Measurements from ENCODE around the gene CLRN3. TPM values are rescaled to one million over a fixed set of nuclear protein-coding genes. Genes with fewer than 3 reads are reported as not detected.

The CLRN3 gene
- total and polyA plus RNA-seq, 3 donors from 2014 or later, result 0.55 TPM; not detected in 2

DNA sequence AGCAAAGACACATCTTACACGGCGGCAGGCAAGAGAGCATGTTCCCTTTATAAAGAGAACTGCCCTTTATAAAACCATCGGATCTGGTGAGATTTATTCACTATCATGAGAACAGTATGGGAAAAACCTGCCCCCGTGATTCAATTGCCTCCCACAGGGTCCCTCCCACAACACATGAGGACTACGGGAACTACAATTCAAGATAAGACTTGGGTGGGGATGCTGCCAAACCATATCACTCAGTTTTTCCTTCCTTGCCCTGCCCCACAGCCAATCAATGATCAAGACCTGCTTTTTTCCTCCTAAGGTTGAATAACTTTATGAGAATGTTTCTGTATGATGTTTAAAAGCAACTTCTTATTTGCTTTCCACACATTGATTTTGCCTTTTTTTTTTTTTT is 11.0 kb upstream of the CLRN3 start:
- Histone ChIP-seq H3K4me1 (no peaks in the 10 kb centered on the region), H3K9me3 (no peaks in the 10 kb centered on the region), H3K27me3 (no peaks in the 10 kb centered on the region), H3K27ac (no peak overlapping the region), H3K36me3 (ENCODE audit: low read depth, missing control alignments) (no peaks in the 10 kb centered on the region), H3K4me3 (no peak overlapping the region)
- TF ChIP-seq, protein P1, sequence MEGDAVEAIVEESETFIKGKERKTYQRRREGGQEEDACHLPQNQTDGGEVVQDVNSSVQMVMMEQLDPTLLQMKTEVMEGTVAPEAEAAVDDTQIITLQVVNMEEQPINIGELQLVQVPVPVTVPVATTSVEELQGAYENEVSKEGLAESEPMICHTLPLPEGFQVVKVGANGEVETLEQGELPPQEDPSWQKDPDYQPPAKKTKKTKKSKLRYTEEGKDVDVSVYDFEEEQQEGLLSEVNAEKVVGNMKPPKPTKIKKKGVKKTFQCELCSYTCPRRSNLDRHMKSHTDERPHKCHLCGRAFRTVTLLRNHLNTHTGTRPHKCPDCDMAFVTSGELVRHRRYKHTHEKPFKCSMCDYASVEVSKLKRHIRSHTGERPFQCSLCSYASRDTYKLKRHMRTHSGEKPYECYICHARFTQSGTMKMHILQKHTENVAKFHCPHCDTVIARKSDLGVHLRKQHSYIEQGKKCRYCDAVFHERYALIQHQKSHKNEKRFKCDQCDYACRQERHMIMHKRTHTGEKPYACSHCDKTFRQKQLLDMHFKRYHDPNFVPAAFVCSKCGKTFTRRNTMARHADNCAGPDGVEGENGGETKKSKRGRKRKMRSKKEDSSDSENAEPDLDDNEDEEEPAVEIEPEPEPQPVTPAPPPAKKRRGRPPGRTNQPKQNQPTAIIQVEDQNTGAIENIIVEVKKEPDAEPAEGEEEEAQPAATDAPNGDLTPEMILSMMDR (IDR thresholded peaks at IDR 0.05), result no peak
- no peak for TF ChIP-seq POLR2A (IDR thresholded peaks at IDR 0.05)
- no peak for DNase-seq
- 73% methylated on average over 5 of the region's 5 CpGs for WGBS, 2 donors
- intact Hi-C loops (cut with DNase I; ENCODE audit: low total_unique reads), result loop anchor here (10.0 kb wide), 1 partner anchor 161 kb away; no protein-coding TSS in a partner anchor

DNA sequence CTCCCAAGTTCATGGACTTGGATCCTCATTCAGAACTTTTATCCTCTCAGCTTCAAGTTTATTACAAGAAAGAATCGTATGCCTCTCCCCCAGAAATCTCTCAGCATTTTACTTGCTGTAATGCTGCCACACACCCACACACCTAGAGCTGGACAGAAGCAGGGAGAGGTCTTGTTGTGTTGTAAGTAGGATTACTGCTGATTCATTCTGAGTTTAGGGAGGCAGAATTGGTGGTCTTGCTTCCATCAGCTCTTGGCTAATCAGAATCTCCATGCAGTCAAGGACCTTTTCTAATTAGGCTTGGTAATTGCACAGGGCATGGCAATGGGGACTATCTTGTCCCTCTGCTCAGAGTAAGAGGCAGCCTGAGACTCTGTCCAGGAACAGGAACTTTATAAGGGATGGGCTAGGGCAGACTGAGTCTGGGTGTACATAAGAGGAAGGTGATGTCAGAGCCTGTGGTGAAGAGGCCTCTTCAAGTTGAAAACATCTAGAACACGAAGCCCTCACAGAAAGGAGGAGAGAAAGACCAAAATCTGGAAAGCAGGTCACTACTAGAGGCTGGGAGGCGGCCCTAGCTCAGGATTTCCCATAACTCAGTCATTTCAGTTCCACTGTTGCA is 7.1 kb upstream of the CLRN3 start:
- no peaks in the 10 kb centered on the region for H3K9me3 ChIP-seq
- H3K27me3 ChIP-seq, result no peaks in the 10 kb centered on the region
- WGBS, 2 donors, result 69 to 71% methylated on average over 3 of the region's 3 CpGs
- no peak overlapping the region for H3K27ac ChIP-seq
- TF ChIP-seq, protein P1 (IDR thresholded peaks at IDR 0.05), result no peak
- no peak for TF ChIP-seq POLR2A (IDR thresholded peaks at IDR 0.05)
- intact Hi-C loops (cut with DNase I; ENCODE audit: low total_unique reads), result loop anchor here (10.0 kb wide), 1 partner anchor 165 kb away; no protein-coding TSS in a partner anchor
- no peaks in the 10 kb centered on the region for H3K36me3 ChIP-seq (ENCODE audit: low read depth, missing control alignments)
- DNase-seq, result no peak
- H3K4me1 ChIP-seq, result no peaks in the 10 kb centered on the region
- no peak overlapping the region for H3K4me3 ChIP-seq

- H3K9me3 ChIP-seq, result no peaks in the 10 kb centered on the region
- H3K4me1 ChIP-seq, result no peaks in the 10 kb centered on the region
- intact Hi-C loops (cut with DNase I; ENCODE audit: low total_unique reads), result no loop called here
- no peaks in the 10 kb centered on the region for H3K36me3 ChIP-seq (ENCODE audit: low read depth, missing control alignments)
- no peak overlapping the region for H3K27ac ChIP-seq
- H3K27me3 ChIP-seq, result no peaks in the 10 kb centered on the region
- TF ChIP-seq, protein P1 (IDR thresholded peaks at IDR 0.05), result no peak
- no peak for TF ChIP-seq POLR2A (IDR thresholded peaks at IDR 0.05)
- 88 to 97% methylated on average over 2 of the region's 2 CpGs for WGBS, 2 donors
- no peak overlapping the region for H3K4me3 ChIP-seq
- DNase-seq, result no peak
These were observed 4.4 kb upstream of the CLRN3 start for GRCh38 chr10:127897177-127897576.

GRCh38 chr10:127896590-127896989 is 3.8 kb upstream of the CLRN3 start:
- no peak overlapping the region for H3K27ac ChIP-seq
- no peaks in the 10 kb centered on the region for H3K27me3 ChIP-seq
- H3K4me3 ChIP-seq, result no peak overlapping the region
- intact Hi-C loops (cut with DNase I; ENCODE audit: low total_unique reads), result no loop called here
- no peak for DNase-seq
- no peak for TF ChIP-seq POLR2A (IDR thresholded peaks at IDR 0.05)
- TF ChIP-seq, protein P1 (IDR thresholded peaks at IDR 0.05), result no peak
- H3K9me3 ChIP-seq, result no peaks in the 10 kb centered on the region
- no peaks in the 10 kb centered on the region for H3K36me3 ChIP-seq (ENCODE audit: low read depth, missing control alignments)
- H3K4me1 ChIP-seq, result no peaks in the 10 kb centered on the region

- WGBS, 2 donors, result 92% methylated on average over 1 of the region's 1 CpG
- Histone ChIP-seq H3K36me3 (ENCODE audit: low read depth, missing control alignments) (no peaks in the 10 kb centered on the region), H3K4me3 (no peak overlapping the region), H3K4me1 (no peaks in the 10 kb centered on the region), H3K27ac (no peak overlapping the region), H3K9me3 (no peaks in the 10 kb centered on the region), H3K27me3 (no peaks in the 10 kb centered on the region)
- DNase-seq, result no peak
- no peak for TF ChIP-seq POLR2A (IDR thresholded peaks at IDR 0.05)
- TF ChIP-seq, protein P1 (IDR thresholded peaks at IDR 0.05), result no peak
- intact Hi-C loops (cut with DNase I; ENCODE audit: low total_unique reads), result no loop called here
These were observed 1.4 kb upstream of the CLRN3 start for GRCh38 chr10:127894146-127894545.
